HG02610 (cell line): ENCODE data around the gene DSG1.
"Not testable (repeated sequence)": the region's sequence is repeated elsewhere in the genome, so short reads cannot be mapped to it uniquely, and the experiment has no call there.

Experiments used
- ATAC-seq: cut with Tn5 transposase; IDR thresholded peaks from one replicate; pipeline ENCODE4 v1.9.1; 2021; ENCODE audit warnings: mild to moderate bottlenecking, moderate library complexity; ENCODE audit not compliant: unreplicated experiment

The DSG1 gene

DNA sequence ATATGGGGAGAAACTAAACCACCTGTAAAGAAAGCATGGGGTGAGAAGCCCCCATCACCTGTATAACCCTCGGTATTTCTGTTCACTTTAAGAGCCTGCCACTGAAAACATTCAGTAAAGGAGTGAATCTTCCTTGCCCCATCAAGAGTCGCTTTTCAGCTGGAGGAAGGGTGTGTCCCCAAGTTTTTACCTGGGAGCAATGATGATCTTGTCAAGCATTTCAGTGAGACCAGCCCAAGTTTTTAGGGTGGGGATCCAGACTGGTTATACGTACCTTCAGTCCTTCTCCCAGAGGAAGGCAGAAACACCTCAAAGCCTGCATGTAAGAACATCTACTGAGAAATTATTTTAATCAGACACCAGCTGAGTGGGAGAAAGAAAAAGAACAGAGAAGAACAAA, at the start of gene DSG1:
Gene DSG1, plus strand, starts transcription at position 301 of the 400 bp plus-strand sequence. CDS start 141 bp downstream, outside the sequence.
- no peak for ATAC-seq

DNA sequence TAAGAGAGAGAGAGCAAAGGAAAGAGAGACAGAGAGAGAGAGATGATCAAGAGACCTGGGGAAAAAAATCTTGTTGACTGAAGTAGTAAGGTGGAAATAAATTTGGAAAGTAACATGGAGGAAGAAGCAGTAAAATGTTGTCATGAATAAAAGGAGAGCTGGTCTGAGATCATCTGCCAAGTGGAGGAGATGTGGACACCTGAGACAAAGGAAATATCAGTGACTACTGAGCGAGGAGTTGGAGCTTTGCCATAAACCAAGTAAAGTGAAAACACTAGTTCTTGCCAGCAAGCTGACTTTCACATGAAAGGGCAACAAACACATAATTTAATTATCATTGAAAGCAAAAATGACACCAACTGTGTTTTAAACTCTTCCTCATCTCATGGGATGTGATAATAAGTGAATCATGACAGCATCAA, 49.0 kb upstream of the DSG1 start:
- no peak for ATAC-seq

DNA sequence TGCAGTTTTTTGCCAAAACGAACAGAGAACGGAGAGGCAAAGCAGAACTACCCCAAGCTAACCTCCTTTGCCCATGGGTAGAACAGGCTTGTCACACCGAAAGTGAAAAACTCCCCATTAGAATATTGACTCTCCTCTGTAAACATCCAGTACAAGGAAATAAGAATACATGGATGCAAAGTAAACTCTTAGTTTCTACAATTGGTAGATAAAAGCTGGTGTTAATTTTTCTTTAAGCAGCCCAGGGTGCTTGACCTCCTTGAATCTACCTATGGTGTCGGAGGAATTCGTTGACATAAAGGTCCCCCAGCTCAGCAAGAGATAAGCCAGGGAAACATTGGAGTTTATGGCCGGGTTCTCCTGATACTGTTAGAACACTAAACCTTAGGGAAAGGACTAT, 48.4 kb upstream of the DSG1 start:
- no peak for ATAC-seq

DNA sequence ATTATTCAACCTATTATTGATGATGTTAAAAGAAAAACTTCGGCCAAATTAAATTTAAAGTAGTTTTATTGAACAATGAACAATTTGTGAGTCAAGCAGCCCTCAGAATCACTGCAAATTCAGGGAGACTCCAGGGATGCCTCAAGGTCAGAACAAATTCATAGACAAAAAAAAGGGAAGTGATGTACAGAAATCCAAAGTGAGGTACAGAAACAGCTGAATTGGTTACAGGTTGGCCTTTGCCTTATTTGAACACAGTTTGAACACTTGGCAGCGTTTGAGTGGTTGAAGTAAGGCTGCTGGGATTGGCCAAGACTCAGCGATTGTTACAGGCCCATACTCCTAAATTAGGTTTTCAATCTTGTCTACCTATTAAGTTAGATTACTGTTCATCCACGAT, 47.4 kb upstream of the DSG1 start:
- no peak for ATAC-seq

DNA sequence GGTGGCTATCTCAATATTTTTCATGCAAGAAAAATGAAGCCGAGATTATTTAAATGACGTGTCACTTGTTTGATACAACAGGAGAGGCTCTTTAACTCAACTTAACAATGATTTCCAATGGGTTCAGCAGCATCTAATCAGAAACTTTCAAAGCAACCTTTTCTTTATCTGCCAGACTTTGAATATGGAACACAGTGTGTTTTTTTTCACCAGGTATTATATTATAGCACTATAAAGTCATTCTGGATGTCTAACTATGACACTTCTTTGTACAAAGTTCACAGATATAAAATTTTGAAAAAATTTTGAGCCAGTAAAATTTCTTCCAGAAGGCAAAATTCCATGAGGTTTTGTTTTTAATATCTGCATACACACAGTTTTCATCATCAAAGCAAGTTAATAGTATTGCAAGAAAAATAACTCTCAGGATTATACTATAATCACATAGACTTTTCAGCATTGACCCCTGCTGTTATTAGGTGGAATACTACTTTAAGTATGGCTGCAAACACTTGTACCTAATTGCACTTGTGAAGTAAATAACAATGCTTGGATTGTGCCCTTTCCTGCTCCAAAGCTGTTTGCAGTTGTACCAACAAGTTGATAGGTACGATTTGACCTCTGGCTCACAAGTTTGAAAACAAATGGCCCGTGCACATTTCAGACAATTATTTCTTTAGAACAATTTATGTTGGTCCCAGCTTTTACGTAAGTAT, 44.0 kb upstream of the DSG1 start:
- ATAC-seq: no peak

DNA sequence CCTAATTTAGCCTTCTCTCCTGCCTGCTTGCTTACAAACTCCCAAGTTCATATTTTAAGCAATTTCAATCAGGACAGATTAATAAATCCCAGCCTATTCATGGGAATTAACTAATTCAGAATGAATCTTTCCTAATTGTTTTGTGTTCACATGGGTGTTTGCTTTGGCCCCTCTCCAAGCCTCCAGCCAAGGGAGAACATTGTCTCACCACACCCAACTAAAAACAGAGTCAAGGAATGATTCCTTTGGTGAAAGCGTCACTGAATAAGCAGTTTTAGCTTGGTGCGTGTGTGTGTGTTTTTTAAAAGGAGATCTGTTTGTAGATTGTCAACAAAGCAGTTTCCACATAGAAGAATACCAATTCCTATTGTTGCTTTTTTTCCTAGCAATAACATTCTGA, 43.0 kb upstream of the DSG1 start:
- ATAC-seq: no peak

DNA sequence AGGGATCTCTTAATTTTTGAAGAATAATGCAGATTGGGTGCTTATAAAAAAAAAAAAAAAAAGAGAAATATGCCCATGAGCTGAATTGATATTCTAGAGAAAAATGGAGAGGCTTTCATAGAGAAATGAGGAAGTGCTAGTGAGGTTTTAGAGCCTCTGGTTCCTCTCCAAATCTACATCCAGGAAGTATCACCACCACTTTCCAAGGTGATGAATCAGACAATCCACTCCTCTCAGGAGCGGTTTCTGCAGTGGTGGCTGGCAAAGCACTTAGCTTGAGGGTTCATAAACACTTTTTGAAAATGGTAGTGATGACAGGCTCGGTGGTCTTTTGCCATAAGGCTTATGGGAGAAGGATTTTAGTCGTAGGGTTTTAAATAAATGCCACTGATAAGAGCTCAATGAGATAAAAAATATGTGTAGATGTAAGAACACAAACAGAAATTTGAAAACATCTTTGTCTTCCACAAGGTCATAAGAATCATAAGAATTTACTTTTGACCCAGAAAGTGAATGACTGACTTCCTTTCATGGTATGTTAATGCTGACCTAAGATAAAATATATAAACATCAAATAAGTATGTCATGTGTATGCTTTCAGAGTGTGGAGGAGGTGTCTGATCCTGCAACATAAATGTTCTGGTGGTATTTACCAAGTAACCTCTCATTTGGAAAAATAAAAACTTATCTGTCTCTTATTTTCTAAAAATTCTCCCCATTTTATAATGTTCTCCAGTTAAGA, 42.1 kb upstream of the DSG1 start:
- ATAC-seq: no peak

DNA sequence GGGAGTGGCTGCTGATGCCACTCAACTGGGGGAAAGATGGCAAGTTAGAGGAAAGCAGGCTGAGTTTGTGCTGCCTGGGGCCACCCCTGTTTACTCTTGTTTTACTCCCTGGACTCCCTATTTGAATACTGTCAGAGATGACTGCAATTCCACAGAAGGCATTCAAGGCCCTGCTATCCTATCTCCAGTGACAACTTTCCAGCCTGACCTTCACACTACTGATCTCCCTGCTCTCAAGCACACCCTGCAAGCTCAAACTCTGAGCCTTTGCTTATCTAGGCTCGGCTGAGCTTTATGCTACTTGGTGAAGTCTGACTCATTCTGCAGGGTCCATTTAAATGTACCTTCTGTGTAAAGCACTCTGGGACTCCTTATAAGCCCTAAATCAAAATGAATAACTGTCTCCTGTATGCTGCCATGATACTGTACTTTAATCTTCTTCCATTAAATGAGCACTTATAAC, 39.3 kb upstream of the DSG1 start:
- no peak for ATAC-seq

DNA sequence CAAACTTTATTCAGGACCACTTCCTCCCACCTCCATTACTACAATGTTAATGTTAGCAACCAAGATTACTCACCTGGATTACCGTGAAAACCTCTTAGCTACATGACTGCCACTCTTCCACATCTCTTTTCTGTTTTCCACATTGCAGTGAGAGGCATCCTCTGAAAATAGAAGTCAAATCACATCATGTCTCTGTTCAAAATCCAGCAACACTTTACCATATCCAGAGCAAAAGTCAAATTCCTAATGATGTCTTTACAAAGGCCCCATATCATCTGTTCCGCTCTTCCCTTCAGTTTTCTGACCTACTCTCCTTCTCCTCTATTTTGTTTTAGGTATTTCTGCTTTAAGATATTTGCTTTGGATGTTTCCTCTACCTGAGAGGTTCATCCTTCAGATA, 37.5 kb upstream of the DSG1 start:
- ATAC-seq: no peak

DNA sequence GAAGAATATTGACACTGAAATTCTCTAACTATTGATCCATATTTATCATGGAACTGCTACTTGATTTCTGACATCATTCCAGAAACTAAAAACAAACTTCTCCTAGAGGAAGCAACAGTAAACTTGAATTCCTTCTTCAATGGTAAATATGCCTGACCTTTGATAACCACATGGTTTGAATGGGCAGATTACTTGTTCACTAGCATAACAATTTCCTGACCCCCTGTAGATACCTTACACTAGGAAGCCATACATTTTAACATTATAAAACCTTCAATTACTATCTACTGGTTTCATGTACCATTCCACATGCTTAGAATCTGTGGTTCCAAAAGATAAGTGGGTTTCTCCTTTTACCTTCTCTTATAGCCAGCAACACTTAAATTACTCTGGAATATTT, 36.5 kb upstream of the DSG1 start:
- no peak for ATAC-seq

DNA sequence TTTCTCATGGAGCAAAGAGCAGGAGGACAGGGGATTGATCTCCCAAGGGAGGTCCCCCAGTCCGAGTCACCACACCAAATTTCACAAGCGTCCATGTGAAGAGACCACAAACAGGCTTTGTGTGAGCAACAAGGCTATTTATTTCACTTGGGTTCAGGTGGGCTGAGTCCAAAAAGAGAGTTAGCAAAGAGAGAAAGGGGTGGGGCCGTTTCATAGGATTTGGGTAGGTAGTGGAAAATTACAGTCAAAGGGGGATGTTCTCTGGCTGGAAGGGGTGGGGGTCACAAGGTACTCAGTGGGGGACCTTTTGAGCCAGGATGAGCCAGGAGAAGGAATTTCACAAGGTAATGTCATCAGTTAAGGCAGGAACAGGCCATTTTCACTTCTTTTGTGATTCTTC, 28.5 kb upstream of the DSG1 start:
- not testable (repeated sequence) for ATAC-seq

DNA sequence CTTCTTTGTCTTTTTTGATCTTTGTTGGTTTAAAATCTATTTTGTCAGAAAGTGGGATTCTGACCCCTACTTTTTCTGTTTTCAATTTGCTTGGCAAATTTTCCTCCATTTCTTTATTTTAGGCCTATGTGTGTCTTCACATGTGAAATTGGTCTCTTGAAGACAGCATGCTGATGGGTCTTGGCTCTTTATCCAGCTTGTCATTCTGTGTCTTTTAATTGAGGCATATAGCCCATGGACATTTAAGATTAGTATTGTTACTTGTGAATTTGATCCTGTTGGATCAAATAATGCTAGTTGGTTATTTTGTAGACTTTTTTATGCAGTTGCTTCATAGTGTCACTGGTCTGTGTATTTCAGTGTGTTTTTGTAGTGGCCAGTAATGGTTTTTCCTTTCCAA, 26.3 kb upstream of the DSG1 start:
- no peak for ATAC-seq

DNA sequence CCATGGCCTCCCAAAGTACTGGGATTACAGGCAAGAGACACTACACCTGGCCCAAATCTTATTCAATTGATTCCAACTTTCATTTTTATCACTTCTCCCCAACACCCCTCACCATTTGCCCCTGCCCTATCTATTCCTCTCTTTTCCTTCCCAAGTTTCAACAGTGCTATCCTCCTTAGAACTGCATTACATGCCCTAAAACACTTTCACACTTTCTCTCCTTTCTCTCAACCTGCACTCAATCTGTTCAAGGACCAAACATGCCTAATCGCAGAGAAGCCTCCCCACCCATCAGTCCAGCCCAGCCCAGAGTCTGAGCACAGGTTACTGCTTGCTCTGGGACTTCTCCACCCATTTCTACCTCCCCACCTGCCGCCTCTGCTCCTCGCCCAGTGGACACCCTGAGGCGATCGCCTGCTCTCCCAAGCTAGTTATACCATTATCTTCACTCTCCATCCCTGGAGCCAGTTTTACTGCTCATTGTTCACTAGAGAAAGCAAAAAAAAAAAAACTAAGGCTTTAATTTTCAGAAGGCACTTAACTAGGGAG, 23.7 kb upstream of the DSG1 start:
- no peak for ATAC-seq

DNA sequence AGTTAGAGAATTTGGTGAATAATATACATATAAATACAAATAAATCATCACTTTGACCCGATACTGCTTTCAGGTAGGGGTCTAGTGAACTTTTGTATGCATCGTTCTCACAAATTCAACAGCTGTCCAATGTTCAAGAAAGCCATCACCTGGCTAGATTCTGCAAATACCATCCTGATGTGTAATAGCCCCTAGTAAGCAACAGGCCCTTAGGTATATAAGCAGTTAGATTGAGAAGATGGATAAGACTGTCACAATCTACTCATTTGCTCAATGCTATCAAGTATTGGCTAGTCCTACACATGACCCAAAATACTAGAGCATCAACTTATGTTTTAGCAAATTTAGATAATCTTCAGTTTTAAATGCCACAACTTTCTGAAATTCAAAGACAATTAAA, 20.7 kb upstream of the DSG1 start:
- no peak for ATAC-seq

DNA sequence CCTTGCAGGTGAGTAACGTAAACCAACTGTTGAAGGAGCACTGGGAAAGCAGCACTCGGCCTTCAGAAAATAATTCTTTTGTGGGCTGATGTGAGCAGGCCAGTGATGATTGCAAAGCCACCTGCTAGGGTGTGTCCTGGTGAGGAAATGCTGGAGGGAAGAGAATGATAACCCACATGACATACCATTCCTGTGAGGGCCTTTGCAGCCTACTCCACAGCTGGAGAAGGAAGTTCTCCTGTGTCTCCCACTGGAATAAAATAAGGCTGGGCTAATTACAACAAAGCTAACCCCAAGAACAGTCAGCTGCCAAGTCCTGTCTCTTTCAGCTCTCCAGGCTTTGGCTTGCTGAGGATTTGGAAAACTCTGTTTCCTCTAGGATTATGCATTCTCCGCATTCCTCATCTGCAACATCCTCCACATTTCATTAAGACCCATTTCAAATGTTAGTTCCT, 16.7 kb upstream of the DSG1 start:
- no peak for ATAC-seq

DNA sequence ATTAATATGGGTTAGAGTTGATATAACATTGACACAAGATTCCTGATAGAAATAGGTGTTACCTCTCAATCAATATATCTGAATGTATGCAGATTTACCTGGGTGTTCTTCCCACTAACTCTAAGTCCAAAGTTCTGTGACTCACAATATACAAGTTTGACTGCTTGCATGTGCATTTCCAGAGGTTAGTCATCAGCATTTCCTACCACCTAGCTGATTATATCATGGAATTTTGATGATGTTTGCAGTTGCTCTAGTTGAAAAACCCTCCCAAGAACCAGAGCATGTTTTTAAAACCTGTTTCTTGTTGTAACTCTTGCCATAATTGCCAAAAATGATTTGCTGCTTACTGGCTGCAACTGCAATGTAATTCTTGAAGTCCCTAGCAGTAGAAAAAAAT, 15.0 kb upstream of the DSG1 start:
- no peak for ATAC-seq

DNA sequence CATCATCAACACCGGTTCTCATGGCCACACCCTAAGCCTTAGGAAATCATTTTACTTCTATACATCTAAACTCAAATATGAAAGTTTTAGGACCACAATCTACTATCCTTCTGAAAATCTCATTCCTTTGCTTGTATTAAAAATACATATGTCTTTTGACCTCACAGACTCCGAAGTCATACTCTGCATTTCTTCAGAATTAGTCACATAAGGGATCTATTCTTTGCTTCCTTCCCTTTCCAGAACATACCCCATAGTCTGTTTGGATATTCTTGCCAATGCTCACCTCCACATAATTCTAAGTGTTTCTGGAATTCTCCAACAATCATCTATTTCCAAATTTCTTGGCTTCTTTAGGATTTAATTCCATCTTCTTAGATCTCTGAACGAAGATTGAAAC, 14.2 kb upstream of the DSG1 start:
- no peak for ATAC-seq

DNA sequence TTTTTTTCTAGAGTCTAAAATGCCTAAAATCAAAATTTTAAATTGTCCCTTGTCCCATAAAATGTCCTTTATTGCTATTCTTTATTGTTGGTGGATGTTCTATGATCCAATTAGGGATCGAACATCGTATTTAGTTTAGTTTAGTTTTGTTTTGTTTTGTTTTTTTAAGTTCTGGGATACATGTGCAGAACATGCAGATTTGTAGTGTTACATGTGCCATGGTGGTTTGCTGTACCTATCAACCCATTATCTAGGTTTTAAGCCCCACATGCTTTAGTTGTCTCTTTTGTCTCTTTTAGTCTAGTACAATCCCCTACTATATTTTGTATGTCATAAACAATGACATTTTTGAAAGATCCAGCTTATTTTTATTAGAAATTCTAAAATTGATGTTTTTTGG, 8.8 kb upstream of the DSG1 start:
- no peak for ATAC-seq

DNA sequence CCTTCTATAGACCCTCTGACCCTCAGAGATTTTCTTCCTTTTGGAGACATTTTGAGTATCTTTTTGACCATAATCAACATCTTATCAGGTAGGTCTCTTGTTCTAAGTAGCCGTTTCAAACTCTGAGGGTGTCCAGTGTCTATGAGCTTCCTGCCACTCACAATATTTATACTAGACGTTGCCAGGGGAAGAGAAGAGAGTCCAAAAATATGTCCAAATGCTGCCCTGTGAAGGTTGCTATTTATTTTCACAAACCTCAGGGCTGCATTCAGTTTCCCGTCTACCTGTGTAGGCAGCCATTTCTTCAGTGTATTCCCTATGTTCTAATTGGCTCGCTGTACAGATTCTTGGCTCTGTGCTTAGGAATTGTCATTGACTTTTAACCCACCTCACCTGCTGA, 986 bp upstream of the DSG1 start:
- ATAC-seq: no peak

DNA sequence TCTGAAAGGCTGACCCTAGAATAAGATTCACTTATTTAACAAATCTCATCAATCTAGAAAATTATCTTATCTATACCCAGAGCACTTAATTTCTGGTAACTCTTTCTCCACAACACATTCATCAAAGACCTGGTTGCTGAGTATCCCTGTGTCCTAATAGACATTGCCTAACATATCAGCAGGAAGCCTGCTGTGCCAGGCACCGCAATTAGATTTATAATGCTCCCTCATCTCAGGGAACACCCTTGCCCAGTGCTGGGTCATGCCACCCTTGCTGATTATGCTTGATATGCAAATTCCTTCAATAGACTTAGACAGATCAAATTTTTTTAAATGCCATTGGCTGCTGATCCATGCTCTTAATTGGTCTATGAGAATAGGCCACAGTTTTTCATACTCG, 3.8 kb downstream of the DSG1 start:
- ATAC-seq: no peak

DNA sequence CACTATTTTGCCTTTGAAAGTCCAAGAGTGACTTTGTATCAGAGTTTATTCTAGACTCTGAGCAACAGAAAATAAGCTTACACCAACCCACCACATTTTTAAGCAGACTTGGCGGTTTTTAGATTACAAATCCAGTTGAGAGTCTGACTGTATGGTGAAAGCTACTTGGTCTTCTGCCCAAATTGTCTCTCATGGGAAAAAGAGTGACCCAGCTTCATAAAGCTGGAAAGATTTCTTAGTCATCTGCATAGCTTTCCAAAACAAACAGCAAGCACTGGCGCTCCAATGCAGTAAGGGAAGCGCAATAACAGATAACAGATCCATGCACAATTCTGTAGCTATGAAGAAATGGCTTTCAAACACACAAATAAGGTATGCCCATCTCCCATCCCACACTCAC, 7.1 kb downstream of the DSG1 start:
- ATAC-seq: no peak

DNA sequence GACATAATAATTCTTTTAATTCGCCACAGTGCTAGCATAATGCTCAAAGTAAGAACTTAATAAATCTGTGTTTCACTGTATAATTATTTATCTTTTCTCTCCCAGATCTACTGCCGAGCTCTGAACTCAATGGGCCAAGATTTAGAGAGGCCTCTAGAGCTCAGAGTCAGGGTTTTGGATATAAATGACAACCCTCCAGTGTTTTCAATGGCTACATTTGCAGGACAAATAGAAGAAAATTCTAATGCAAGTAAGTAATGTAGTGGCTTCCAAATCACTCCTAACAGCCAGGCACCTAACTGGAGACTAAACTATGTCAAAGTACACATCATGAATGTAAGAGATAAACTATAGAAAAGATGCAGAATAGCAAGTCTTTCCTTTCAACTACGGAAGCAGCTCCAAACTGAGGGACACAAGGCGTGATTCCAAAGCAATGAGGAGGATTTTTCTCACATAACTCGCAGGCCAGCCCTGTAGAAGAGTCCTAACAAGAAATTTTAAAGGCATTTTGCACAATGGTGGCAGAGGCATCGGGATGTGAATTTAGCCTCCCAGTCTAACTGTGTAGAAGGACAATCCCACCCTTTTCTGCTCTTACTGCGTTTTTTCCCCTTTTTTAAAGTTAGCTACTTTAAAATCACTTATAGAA, 12.0 kb downstream of the DSG1 start:
- no peak for ATAC-seq
